Uterus (tissue), 4 donors: ENCODE data around the gene LRIG1. TPM values are rescaled to one million over a fixed set of nuclear protein-coding genes. Genes with fewer than 3 reads are reported as not detected.
A peak's percentile ranks its signal among the peaks of the same experiment; 100 is the strongest.

ENCODE experiments used
- DNase-seq, 2 donors: peaks; one replicate each; pipeline ENCODE4 v3.0.0-alpha.2; 2019 to 2020
- H3K27ac ChIP-seq, 2 donors: fragments of 200-600 bp; sonication (generic); 1 replicate in 1 of 2; 2 replicates in 1 of 2; pipeline ENCODE4 v1.5.1; 2016 to 2018
- H3K27me3 ChIP-seq, 2 donors: fragments of 200-600 bp; sonication (generic); one replicate each; pipeline ENCODE4 v1.5.1; 2018 to 2019; ENCODE audit warnings: control low read depth in 1 of 2
- H3K36me3 ChIP-seq, 2 donors: fragments of 200-600 bp; sonication (generic); one replicate each; pipeline ENCODE4 v1.5.1; 2019; ENCODE audit warnings: control low read depth in 1 of 2
- H3K4me1 ChIP-seq, 2 donors: fragments of 200-600 bp; sonication (generic); one replicate each; pipeline ENCODE4 v1.5.1; 2018 to 2019; ENCODE audit warnings: control low read depth in 1 of 2
- H3K4me3 ChIP-seq, 2 donors: fragments of 200-600 bp; sonication (generic); 1 replicate in 1 of 2; 2 replicates in 1 of 2; pipeline ENCODE4 v1.5.1; 2018 to 2019; ENCODE audit warnings: mild to moderate bottlenecking in 1 of 2
- H3K9me3 ChIP-seq, 2 donors: fragments of 200-600 bp; sonication (generic); one replicate each; pipeline ENCODE4 v1.5.1; 2019; ENCODE audit warnings: control low read depth in 1 of 2
- CTCF ChIP-seq, 4 experiments: fragments of 200-600 bp in 2 of 4; fragments of 450-650 bp in 2 of 4; sonication (generic) in 2 of 4; IDR thresholded peaks; one replicate each; pipeline ENCODE4 v1.5.1; 2016 to 2019; ENCODE audit warnings: antibody characterized with exemption in 4 of 4, mild to moderate bottlenecking in 2 of 4, moderate library complexity in 1 of 4
- POLR2A ChIP-seq, 2 donors: fragments of 450-650 bp; IDR thresholded peaks; one replicate each; pipeline ENCODE4 v1.6.1; 2016; ENCODE audit warnings: antibody characterized with exemption in 2 of 2, mild to moderate bottlenecking in 1 of 2, moderate library complexity in 1 of 2
- intact Hi-C: fragments of 100-400 bp; cut with DNase I; formaldehyde crosslinking; loops from one replicate; pipeline ENCODE4 v1.15.1; 2023; ENCODE audit warnings: low total_unique reads
- total RNA-seq, 4 donors: library from RNA; depleted of rRNA in 3 of 4; stranded (reverse); fragments of >200 nt in 3 of 4; gene quantifications; one replicate each; pipeline versions ENCODE4 v1.1.0 to v1.2.4, GENCODE V29; 2014 to 2023
- donor health status: DM: yes; HTN: yes; CAD: no.

LRIG1 gene
- total RNA-seq, 4 donors from 2014 or later, result 20.9 to 108 (median 69.6) TPM

DNA sequence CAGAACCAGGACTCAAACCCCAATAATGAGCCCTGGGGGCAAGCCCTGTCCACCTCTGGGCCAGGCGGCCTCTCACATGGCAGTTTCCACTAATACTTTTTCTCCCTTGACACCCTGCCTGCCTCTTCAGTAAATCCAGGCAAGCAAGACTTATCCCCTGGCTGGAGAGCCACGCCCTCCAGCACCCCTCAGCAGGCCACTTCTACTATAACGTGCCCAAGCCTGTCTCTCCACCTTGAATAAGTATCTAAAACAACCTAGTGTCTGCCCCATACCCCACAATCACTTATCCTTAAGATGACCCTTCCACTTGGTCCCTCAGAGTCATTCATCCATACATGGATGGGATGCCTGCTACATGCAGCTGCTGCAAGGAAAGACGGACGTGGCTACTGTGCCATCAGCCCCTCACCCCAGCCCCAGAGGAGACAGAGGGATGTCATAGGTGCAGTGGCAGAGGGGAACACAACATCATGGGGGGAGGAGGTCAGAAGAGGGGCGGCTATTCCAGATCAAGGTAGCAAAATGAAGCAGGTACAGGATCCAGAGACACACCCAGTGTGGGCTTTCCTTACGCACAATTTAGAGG is 63.4 kb downstream of the LRIG1 start:
- TF ChIP-seq CTCF (IDR thresholded peaks at IDR 0.05) (no peak), POLR2A (IDR thresholded peaks at IDR 0.05) (no peak)
- no peaks in the 10 kb centered on the region for H3K9me3 ChIP-seq
- H3K27ac ChIP-seq, result no peak overlapping the region
- intact Hi-C loops, result no loop called here
- no peaks in the 10 kb centered on the region for H3K27me3 ChIP-seq
- H3K36me3 ChIP-seq, result no peaks in the 10 kb centered on the region
- H3K4me3 ChIP-seq, result no peak overlapping the region
- DNase-seq, result no peak
- H3K4me1 ChIP-seq, result peaks cover 13 to 31% of the 10 kb centered on the region in 2 donors

DNA sequence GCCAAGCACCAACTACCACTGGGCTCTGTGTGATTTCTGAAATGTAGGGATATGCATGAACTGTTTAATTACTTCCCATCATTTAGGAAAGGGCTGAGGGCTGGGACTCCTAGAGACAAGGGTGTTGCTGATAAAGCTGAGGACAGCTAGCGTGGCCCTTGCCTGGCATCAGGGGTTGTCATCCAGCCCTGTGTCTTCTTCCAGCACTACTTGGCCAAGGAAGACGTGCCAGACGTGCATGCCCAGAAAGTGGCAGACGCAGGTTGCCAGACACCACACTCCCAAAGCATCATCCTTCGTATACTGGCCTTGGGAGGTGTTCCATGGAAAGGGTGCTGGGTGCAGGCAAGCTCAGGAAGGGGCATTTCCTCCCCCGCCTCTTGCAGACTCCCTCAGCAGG is 64.8 kb downstream of the LRIG1 start:
- H3K4me3 ChIP-seq, result no peak overlapping the region
- no peaks in the 10 kb centered on the region for H3K9me3 ChIP-seq
- H3K27me3 ChIP-seq, result no peaks in the 10 kb centered on the region
- H3K27ac ChIP-seq, result no peak overlapping the region
- DNase-seq, result no peak
- intact Hi-C loops, result no loop called here
- H3K36me3 ChIP-seq, result no peaks in the 10 kb centered on the region
- TF ChIP-seq POLR2A (IDR thresholded peaks at IDR 0.05), result no peak
- TF ChIP-seq CTCF (IDR thresholded peaks at IDR 0.05), result no peak
- H3K4me1 ChIP-seq, result peaks cover 13 to 18% of the 10 kb centered on the region in 2 donors

DNA sequence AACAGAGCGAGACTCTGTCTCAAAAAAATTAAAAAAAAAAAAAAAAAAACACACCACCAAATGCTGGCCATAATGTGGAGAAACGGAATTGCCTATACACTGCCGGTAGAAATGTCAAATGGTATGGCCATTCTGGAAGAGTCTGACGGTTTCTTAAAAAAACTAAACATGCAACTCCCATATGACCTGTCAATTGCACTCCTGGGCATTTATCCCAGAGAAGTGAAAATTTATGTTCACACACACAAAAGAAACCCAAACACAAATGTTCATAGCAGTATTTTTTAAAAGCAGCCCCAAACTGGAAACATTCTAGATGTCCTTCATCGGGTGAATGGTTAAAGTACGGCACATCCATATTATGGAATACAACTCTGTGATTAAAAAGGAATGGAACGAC is 66.1 kb downstream of the LRIG1 start:
- peaks cover 2 to 7% of the 10 kb centered on the region in 2 donors for H3K4me1 ChIP-seq
- DNase-seq, result no peak
- no peaks in the 10 kb centered on the region for H3K9me3 ChIP-seq
- intact Hi-C loops, result no loop called here
- no peak overlapping the region for H3K27ac ChIP-seq
- no peak overlapping the region for H3K4me3 ChIP-seq
- H3K36me3 ChIP-seq, result no peaks in the 10 kb centered on the region
- TF ChIP-seq POLR2A (IDR thresholded peaks at IDR 0.05), result no peak
- TF ChIP-seq CTCF (IDR thresholded peaks at IDR 0.05), result no peak
- H3K27me3 ChIP-seq, result no peaks in the 10 kb centered on the region

GRCh38 chr3:66433522-66433782 is 67.4 kb downstream of the LRIG1 start:
- no peak for DNase-seq
- Histone ChIP-seq H3K9me3 (no peaks in the 10 kb centered on the region), H3K4me1 (peaks cover 0 to 12% of the 10 kb centered on the region in 2 donors), H3K4me3 (no peak overlapping the region), H3K36me3 (no peaks in the 10 kb centered on the region), H3K27ac (peak overlapping the region in 1 of 2 donors; percentile 37), H3K27me3 (no peaks in the 10 kb centered on the region)
- intact Hi-C loops, result no loop called here
- TF ChIP-seq CTCF (IDR thresholded peaks at IDR 0.05) (no peak), POLR2A (IDR thresholded peaks at IDR 0.05) (no peak)

DNA sequence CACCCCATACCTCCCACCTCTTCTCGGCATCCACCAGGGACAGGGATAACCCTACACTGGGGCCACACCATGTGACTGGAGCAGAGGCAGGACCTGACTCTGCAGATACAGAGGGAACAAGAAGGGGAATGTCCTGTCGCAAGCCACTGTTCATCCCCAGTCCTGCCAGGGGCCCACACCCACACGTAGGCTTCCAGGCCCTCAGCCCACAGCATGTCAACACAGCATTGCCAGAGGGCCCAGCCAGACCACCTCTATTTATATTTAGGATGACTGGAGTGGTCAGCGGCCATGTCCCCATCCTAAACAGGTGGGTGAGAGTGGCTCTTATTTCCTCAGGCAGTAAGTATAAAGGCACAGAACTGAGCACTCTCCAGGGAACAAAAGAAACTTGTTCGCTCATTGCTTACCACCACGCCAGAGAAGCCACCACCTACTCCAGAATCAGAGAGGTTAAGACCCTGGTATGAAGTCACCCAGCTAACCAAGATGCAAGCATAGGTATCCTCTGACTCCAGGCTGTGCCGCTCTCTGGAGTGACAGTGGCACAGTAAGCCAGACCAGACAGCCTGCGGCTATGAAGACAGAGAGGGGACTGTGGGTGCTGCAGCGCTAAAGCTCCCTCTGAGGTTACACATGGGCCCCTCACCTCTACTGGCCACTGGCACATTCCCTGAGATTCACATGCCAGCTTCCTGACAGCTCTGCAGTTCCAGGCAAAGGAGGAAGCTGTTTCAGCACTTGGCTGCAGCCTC is 67.9 kb downstream of the LRIG1 start:
- TF ChIP-seq CTCF (IDR thresholded peaks at IDR 0.05) (no peak), POLR2A (IDR thresholded peaks at IDR 0.05) (no peak)

More for the DNA sequence above, 67.9 kb downstream of the LRIG1 start:
- DNase-seq, result no peak
- peaks cover 0 to 17% of the 10 kb centered on the region in 2 donors for H3K4me1 ChIP-seq
- no peaks in the 10 kb centered on the region for H3K27me3 ChIP-seq
- H3K9me3 ChIP-seq, result no peaks in the 10 kb centered on the region
- H3K27ac ChIP-seq, result peak overlapping the region in 1 of 2 donors; percentile 37
- no peaks in the 10 kb centered on the region for H3K36me3 ChIP-seq
- H3K4me3 ChIP-seq, result no peak overlapping the region
- intact Hi-C loops, result no loop called here
